GM21367 (cell line): ENCODE measurements around the gene CDCA4.

ENCODE experiments used
- ATAC-seq: cut with Tn5 transposase; IDR thresholded peaks from one replicate; pipeline ENCODE4 v1.9.1; 2021; ENCODE audit not compliant: unreplicated experiment

The CDCA4 gene

DNA sequence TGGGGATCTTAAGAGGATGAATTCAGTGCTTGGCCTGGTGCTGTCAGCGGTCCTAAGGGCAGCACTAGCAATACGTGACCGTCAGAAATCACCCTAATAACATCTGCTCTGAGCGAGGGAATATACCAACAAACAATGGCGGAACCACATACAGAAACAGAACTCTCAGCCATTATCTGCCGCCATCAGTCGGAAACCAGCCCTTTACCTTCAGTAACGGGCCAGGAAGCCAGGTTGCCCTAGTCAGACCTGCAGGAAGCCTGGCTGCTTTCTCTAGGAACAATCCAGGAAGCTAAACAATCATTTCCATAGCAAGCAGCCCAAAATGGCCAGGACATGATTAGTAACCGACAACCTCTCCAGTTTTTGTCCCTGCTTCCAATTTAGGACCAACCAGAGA is 5.6 kb downstream of the CDCA4 start:
- no peak for ATAC-seq

GRCh38 chr14:105014631-105015030 is 6.3 kb downstream of the CDCA4 start:
- no peak for ATAC-seq

DNA sequence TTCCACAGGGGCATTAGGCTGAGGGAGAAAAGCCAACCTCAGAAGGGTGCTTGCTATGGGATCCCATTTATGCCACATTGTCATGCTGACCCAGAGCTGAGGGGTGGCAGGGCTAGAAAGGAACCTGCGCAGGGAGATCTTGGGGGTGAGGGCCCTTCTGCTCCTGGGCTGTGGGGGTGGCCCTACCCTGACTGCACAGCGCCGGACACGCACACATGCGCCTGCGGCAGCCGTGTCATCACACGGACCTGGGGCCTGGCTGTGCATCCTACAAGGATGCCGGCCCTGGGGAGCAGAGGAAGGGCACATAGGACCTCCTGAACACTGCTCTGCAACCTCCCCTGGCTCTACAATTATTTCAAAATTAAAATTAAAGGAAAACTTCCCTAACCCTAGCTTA is 6.9 kb downstream of the CDCA4 start:
- ATAC-seq = no peak

- ATAC-seq = no peak
These were observed 7.6 kb downstream of the CDCA4 start for GRCh38 chr14:105013150-105013785.

DNA sequence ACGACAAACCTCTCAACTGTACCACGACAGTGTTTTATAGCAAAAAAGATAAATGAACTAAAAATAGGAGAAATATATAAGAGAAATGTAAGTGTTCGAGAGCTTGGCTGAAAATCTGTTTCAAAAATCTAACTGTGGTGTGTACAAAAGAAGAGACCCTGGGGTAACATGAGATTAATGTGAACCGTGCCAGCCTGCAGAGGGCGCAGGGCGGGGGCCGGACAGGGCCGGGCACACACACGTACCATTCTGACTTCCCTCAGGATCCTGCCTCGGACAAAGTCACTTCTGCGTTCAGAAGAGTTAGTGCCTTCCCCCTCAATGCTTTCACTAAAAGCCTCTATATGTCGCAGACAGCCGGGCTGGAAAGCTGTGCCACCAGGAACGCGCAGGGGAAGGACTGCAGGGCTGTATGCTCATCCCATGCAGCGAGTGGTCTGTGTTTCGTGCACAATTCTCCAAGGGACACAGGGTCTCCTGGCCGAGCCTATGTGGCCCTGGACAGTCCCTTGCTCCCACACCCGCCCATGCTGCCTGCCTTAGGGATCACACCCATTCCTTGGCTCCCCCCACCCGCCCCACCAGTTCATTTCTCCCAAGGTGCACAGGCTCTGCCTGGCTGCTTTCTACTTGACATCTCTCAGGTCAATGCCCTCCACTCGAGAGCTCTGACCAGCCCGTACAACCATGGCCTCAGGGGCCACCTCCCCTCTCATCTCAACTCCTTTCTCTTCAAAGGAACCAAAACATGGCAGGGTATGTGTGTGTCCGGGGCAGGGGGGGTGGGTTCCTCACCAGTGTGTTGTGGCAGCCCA is 8.5 kb downstream of the CDCA4 start:
- no peak for ATAC-seq

GRCh38 chr14:105011312-105011990 is 9.4 kb downstream of the CDCA4 start:
- ATAC-seq = no peak

DNA sequence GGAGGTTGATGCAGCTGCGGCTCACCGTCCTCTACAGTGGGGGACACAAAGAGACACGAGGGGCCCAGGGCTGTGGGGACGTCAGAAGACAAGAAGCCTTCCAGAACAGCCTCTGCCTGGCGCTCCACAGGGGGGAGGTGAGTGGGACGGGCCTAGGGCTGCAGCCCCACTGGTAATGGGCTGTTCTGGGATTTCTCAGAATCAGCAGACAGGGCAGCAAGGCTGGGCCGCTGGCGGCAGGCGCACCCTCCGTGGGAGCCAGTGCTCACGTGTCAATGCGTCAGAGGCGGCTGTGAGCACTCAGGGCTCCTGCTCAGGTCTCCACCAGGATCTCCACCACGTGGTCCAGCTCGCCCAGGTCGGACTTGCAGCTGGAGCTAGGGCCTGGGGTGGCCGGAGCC is 10.0 kb downstream of the CDCA4 start:
- ATAC-seq = no peak

GRCh38 chr14:105010106-105010505 is 10.8 kb downstream of the CDCA4 start:
- no peak for ATAC-seq

DNA sequence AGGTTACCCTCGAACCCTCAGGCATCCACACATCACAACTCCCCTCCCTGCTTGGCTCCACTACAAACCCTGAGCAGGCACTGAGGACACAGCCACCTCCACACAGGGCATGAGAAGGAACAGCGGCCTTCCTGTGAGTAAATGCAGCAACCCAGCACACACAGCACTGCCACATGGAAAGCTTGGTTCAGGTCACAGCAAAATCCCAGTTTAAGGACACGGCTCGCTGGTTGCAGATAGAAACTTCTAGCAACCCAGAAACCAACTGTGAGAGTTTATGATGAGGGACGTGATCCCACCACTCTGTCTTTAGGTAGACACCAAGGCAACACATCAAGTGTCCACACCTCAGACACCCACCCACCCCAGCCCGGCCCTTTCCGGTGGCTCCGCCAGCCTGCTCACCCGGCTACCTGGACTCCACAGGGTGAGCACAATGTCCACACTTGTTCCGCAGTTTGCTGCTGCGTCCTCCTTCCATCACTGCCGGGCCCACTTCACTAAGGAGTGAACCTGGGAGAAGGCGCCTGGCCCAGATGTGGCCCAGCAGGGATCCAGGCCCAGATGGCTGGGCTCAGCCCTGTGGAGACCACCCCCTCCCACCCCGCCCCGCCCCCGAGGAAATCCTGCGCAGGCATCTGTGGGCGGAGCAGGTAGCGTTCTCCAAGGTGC is 13.2 kb downstream of the CDCA4 start:
- ATAC-seq = no peak

- no peak for ATAC-seq
These were observed 13.9 kb downstream of the CDCA4 start for GRCh38 chr14:105006831-105007592.

- ATAC-seq = no peak
These were observed 14.7 kb downstream of the CDCA4 start for GRCh38 chr14:105005929-105006830.

DNA sequence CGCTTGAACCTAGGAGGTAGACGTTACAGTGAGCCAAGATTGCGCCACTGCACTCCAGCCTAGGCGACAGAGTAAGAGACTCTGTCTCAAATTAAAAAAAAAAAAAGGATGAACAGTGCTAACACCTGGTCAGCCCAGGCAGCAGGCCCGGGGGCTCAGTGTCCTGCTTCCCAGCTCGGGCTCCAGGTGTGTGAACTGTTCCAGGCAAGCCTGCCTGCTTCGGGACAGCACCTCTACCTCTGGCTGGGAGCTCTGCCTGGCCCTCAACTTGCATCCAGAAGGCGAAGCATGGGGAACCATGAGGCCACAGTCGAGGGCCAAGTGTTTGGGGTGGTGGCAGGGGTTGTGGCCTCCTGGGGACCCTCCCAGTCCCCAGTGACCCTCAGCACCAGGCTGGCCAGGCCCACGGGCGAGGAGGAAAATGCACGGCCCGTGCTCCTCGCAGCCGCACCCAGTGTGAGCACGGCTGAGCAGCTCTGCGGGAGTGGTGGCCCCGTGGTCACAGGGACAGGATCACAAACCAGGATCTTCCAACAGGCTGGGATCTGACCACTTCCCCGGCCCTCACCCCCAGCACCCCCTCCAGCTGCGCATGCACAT is 15.5 kb downstream of the CDCA4 start:
- no peak for ATAC-seq

DNA sequence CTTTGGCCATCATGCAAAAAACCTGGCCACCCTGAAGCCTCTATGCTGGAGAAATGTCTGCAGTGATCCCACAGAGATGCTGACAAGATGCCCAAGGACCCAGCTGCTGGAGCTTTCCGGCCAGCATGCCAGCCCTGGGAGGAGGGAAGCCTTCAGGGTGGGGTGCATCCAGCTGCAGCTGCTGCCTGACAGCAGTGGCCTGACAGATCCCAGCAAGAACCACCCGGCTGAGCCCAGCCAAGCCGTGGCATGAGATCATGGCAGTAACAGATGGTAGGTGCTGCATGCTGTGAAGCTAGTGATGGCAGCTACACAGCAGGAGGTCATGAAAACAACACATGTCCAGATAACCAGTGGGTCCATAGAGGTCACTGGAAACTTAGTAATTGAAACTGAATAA is 21.5 kb downstream of the CDCA4 start:
- no peak for ATAC-seq

- no peak for ATAC-seq
These were observed 22.1 kb downstream of the CDCA4 start for GRCh38 chr14:104998801-104999200.

DNA sequence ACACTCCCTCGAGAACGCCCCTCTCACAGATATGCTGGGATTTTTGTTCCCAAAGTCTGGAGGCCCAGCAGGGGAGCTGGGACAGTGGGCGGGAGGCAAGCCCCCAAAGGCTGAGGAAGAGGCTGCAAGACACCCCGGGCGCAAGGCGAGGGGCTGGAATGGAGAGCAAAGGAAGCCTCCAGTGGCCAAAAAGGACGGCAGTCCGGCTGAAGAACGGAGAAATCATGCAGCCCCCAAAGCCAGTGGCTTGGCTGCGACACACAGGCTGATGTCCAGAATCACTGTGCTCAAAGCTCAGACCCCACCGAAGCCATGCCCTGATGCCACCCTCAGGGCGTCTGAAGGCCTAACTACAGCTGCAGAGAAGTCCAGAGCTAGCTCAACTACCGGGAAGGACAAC is 24.4 kb downstream of the CDCA4 start:
- no peak for ATAC-seq

- no peak for ATAC-seq
These were observed 24.9 kb downstream of the CDCA4 start for GRCh38 chr14:104996032-104996431.

GRCh38 chr14:104994978-104995377 is 25.9 kb downstream of the CDCA4 start:
- ATAC-seq = no peak

GRCh38 chr14:104993808-104994591 is 26.9 kb downstream of the CDCA4 start:
- ATAC-seq = no peak

DNA sequence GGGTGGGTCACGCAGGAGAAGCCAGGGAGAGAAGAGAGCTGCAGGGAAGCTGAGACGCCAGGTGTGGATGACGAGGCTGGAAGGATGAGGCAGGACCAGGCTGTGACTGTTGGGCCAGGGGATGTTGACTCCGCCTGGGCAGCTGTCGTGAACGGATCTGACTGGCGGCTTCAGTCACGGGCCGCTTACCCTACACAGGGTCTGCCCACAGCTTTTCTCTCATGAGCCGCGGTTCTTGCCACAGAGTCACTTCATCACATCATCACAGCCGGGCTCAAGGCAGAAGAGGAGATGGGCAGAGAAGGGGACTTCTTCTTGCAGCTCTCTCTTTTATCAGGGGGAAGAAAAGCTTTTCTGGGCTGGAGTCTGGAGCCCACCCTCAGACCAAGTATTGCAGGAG is 27.6 kb downstream of the CDCA4 start:
- ATAC-seq = no peak
